Left lung (tissue), 10 donors: ENCODE data around the gene DENND1A. TPM values are rescaled to one million over a fixed set of nuclear protein-coding genes. Genes with fewer than 3 reads are reported as not detected.

Experiments used
- ATAC-seq: fragments of 200-7000 bp; cut with Tn5 transposase; one replicate; pipeline ENCODE4 v1.9.1; 2020; ENCODE audit warnings: moderate library complexity
- DNase-seq, 4 donors: peaks; one replicate each; pipeline ENCODE4 v3.0.0-alpha.2; 2013 to 2020
- H3K27ac ChIP-seq, 2 donors: fragments of 200-600 bp; sonication (generic) in 1 of 2; one replicate each; pipeline versions ENCODE4 v1.5.0 to v1.8.0; 2020 to 2021
- H3K27me3 ChIP-seq, 2 donors: fragments of 200-600 bp; sonication (generic) in 1 of 2; one replicate each; pipeline versions ENCODE4 v1.5.0 to v1.8.0; 2020 to 2021
- H3K36me3 ChIP-seq, 2 donors: fragments of 200-600 bp; sonication (generic) in 1 of 2; one replicate each; pipeline versions ENCODE4 v1.5.0 to v1.8.0; 2020 to 2021
- H3K4me1 ChIP-seq, 2 donors: fragments of 200-600 bp; one replicate each; pipeline ENCODE4 v1.8.0; 2021
- H3K4me3 ChIP-seq, 2 donors: fragments of 200-600 bp; sonication (generic) in 1 of 2; one replicate each; pipeline versions ENCODE4 v1.5.0 to v1.8.0; 2020 to 2021; ENCODE audit warnings: mild to moderate bottlenecking in 1 of 2
- H3K9me3 ChIP-seq, 2 donors: fragments of 200-600 bp; sonication (generic) in 1 of 2; one replicate each; pipeline versions ENCODE4 v1.5.0 to v1.8.0; 2020 to 2021
- intact Hi-C, 2 donors: fragments of 100-400 bp; cut with DNase I; formaldehyde crosslinking; loops; one replicate each; pipeline versions ENCODE4 v1.11.2 to v1.14.2; 2022
- polyA plus RNA-seq, 6 donors: library from polyadenylated mRNA; unstranded; fragments of 120-200 nt; gene quantifications; one replicate each; pipeline ENCODE4 v1.2.1, GENCODE V29; 2013; ENCODE audit not compliant: insufficient read length in 6 of 6
- total RNA-seq, 2 donors: library from RNA; stranded (reverse); fragmentation: NEBNext Ultra II Directional; extraction: Animal tissue kit (Norgen Biotek cat#: 25700); gene quantifications; one replicate each; pipeline ENCODE4 v1.2.1, GENCODE V29; 2021
- TF ChIP-seq, protein P1 (sequence below), 2 donors: fragments of 200-600 bp; sonication (generic) in 1 of 2; IDR thresholded peaks; one replicate each; pipeline versions ENCODE4 v1.5.0 to v1.8.0; 2021; ENCODE audit warnings: antibody characterized with exemption in 2 of 2
- donor health status: DM: no; HTN: yes; CAD: no.
- donor health status: DM: no; HTN: no; CAD: no.

The DENND1A gene
- total and polyA plus RNA-seq, 8 donors, result 8.3 to 23.2 (median 9.7) TPM

DNA sequence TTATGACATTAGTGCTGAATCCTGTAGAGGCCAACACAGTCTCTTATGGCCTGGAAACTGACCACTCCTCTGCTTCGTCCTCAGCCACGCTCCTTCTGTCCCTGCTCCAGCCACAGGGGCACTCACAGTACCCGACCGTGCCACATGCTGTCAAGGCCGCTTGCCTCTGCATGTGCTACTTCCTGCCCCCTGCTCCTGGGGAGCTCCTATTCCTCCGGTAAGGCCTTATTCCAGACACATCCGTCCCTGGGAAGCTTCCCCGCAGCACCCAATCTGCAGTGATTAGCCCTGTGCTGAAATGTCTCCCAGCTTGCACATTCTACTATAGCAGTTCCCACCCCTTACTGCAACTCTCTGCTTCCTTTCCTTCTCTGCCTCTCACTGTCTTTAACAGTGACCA lies 386.4 kb downstream of the DENND1A start:
- Histone ChIP-seq H3K36me3 (no peaks in the 10 kb centered on the region), H3K4me3 (no peak overlapping the region), H3K9me3 (no peaks in the 10 kb centered on the region), H3K27ac (no peak overlapping the region), H3K4me1 (no peaks in the 10 kb centered on the region), H3K27me3 (peaks cover 0 to 8% of the 10 kb centered on the region in 2 donors)
- DNase-seq (no peak), ATAC-seq (no peak)
- TF ChIP-seq, protein P1, sequence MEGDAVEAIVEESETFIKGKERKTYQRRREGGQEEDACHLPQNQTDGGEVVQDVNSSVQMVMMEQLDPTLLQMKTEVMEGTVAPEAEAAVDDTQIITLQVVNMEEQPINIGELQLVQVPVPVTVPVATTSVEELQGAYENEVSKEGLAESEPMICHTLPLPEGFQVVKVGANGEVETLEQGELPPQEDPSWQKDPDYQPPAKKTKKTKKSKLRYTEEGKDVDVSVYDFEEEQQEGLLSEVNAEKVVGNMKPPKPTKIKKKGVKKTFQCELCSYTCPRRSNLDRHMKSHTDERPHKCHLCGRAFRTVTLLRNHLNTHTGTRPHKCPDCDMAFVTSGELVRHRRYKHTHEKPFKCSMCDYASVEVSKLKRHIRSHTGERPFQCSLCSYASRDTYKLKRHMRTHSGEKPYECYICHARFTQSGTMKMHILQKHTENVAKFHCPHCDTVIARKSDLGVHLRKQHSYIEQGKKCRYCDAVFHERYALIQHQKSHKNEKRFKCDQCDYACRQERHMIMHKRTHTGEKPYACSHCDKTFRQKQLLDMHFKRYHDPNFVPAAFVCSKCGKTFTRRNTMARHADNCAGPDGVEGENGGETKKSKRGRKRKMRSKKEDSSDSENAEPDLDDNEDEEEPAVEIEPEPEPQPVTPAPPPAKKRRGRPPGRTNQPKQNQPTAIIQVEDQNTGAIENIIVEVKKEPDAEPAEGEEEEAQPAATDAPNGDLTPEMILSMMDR (IDR thresholded peaks at IDR 0.05), result no peak
- intact Hi-C loops, result loop anchor here in 1 of 2 donors (10.0 kb wide), 1 partner anchor 501 kb away; no protein-coding TSS in a partner anchor

DNA sequence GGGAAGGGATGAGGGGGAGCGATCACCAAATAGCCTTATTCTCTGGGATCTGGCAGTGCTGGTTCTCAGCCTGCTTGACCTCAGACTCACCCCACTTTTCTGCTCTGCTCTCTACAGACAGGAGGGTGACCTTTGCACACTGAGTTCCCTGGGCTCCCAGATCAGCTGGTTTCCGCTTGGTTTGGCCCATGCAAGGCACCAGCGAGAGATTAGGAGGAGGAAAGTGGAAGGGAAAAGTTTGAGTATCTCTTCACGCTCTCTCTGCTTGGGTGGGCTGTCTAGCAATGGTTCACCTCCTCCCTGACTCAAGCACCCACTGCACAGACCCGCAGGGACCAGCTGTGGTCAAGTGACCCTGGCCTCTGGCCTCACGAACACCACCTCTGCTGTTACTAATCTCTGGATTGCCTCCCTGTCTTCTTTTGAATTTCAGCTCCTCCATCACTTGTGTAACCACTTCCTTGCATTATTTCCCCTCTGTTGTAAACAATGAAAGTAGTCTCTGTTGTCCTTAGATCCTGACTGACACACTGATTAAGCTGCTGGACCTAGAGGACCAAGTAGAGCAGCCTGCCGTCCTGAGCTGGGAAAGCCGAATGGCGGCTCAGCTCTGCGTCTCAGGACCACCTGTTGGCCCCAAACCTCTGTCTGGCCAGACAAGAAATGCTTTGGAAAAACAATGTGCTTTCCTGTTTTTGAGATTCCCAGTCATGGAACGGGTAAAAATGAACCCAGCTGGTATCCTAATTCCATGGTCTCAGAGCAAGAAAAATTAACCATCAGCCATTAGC lies 387.3 kb downstream of the DENND1A start:
- no peak for DNase-seq
- no peaks in the 10 kb centered on the region for H3K36me3 ChIP-seq
- no peak for ATAC-seq
- TF ChIP-seq, protein P1 (IDR thresholded peaks at IDR 0.05), result no peak
- H3K4me1 ChIP-seq, result no peaks in the 10 kb centered on the region
- no peak overlapping the region for H3K4me3 ChIP-seq
- H3K27ac ChIP-seq, result no peak overlapping the region
- no peaks in the 10 kb centered on the region for H3K9me3 ChIP-seq
- intact Hi-C loops, result loop anchor here in 1 of 2 donors (10.0 kb wide), 1 partner anchor 502 kb away; no protein-coding TSS in a partner anchor
- peaks cover 0 to 8% of the 10 kb centered on the region in 2 donors for H3K27me3 ChIP-seq

DNA sequence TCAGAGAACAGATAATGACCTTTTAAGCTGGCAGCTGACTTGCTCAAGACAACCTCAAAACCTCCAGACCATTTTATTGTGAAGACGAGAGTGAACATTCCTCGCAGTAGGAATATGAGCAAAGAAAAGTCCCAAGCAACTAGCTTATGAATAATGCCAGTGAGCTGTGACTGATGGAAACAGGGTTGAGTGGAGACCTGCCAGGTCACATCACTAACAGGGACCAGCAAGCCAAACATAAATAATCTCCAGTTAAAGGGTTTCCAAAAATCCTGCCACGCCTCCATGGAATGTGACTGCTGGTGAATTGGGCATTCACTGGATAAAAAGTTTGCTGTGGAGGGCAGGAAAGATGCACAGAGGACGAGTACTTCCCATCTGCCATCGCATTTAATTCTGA lies 388.5 kb downstream of the DENND1A start:
- intact Hi-C loops, result loop anchor here in 1 of 2 donors (10.0 kb wide), 1 partner anchor 503 kb away; no protein-coding TSS in a partner anchor
- no peak for ATAC-seq
- H3K27ac ChIP-seq, result no peak overlapping the region

DNA sequence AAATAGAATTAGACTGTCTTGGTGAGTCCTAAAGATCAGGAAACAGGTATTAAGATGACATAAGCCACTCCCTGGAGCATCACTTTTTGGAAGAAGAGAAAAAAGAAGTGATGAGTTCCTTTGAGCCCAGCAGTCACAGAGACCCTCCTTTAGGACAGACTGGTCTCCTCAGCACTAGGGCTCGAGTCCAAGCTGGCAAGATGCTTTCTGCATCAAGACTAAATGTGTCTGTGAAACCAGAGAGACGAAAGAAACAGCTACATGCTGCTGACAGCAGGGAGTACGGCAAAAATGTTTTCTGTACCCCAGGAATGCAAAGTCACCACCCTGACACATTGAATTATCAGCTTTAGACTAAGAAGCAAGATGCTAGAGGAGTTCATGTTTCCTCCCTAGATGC lies 389.5 kb downstream of the DENND1A start:
- Histone ChIP-seq H3K27ac (no peak overlapping the region), H3K9me3 (no peaks in the 10 kb centered on the region), H3K36me3 (no peaks in the 10 kb centered on the region), H3K4me1 (no peaks in the 10 kb centered on the region), H3K27me3 (peaks cover 0 to 8% of the 10 kb centered on the region in 2 donors), H3K4me3 (no peak overlapping the region)
- ATAC-seq (no peak), DNase-seq (no peak)
- intact Hi-C loops, result loop anchor here in 1 of 2 donors (10.0 kb wide), 1 partner anchor 504 kb away; no protein-coding TSS in a partner anchor
- TF ChIP-seq, protein P1 (IDR thresholded peaks at IDR 0.05), result no peak

More for the DNA sequence above, 388.5 kb downstream of the DENND1A start:
- no peak for DNase-seq
- Histone ChIP-seq H3K36me3 (no peaks in the 10 kb centered on the region), H3K4me3 (no peak overlapping the region), H3K4me1 (no peaks in the 10 kb centered on the region), H3K27me3 (peaks cover 0 to 8% of the 10 kb centered on the region in 2 donors), H3K9me3 (no peaks in the 10 kb centered on the region)
- TF ChIP-seq, protein P1 (IDR thresholded peaks at IDR 0.05), result no peak

DNA sequence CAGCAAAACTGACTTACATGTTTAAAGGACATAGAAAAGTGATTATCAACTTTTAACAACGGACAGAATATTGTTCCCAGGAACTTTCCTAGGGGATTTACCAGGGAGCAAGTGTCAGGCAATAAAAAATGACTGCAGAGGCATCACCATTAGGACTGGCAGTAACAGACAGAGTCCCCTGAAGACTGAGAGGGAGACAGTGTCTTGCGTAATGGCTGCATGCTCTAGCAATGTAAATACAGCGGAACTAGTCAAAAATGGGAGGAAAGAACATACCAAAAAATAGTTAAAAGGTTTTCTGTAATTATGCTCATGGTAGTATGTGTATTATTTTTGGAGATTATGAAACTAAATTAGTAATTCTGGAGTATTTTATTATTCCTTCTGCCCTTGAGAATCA lies 392.1 kb downstream of the DENND1A start:
- no peak overlapping the region for H3K27ac ChIP-seq
- H3K27me3 ChIP-seq, result no peaks in the 10 kb centered on the region
- DNase-seq, result no peak
- ATAC-seq, result no peak
- H3K4me1 ChIP-seq, result no peaks in the 10 kb centered on the region
- intact Hi-C loops, result no loop called here
- no peaks in the 10 kb centered on the region for H3K9me3 ChIP-seq
- no peaks in the 10 kb centered on the region for H3K36me3 ChIP-seq
- TF ChIP-seq, protein P1 (IDR thresholded peaks at IDR 0.05), result no peak
- H3K4me3 ChIP-seq, result no peak overlapping the region
